GM23338 (cell line): Measurements from ENCODE around the gene SCN7A. TPM values are rescaled to one million over a fixed set of nuclear protein-coding genes. Genes with fewer than 3 reads are reported as not detected.

Experiments used
- ATAC-seq: fragments of 200-7000 bp; cut with Tn5 transposase; 3 replicates; pipeline ENCODE4 v1.9.1; 2020
- DNase-seq: peaks from one replicate; pipeline ENCODE4 v3.0.0-alpha.2; 2015; ENCODE audit warnings: low spot score
- H2AFZ ChIP-seq: fragments of 200-600 bp; sonication (generic); 2 replicates; pipeline ENCODE4 v1.8.0; 2016; ENCODE audit warnings: antibody characterized with exemption, mild to moderate bottlenecking, moderate library complexity
- H3F3A ChIP-seq: fragments of 200-600 bp; sonication (generic); replicated peaks from 2 replicates; pipeline ENCODE4 v1.8.0; 2017; ENCODE audit warnings: antibody characterized with exemption, mixed run types, low read depth
- H3K27ac ChIP-seq: fragments of 200-600 bp; sonication (generic); 2 replicates; pipeline ENCODE4 v1.6.1; 2016; ENCODE audit warnings: low read depth
- H3K27me3 ChIP-seq: fragments of 200-600 bp; sonication (generic); 2 replicates; pipeline ENCODE4 v1.8.0; 2016; ENCODE audit warnings: mild to moderate bottlenecking, mixed run types, moderate library complexity; ENCODE audit not compliant: insufficient read depth
- H3K36me3 ChIP-seq: fragments of 200-600 bp; sonication (generic); 2 replicates; pipeline ENCODE4 v1.8.0; 2016; ENCODE audit warnings: mild to moderate bottlenecking; ENCODE audit not compliant: insufficient read depth
- H3K4me1 ChIP-seq: fragments of 200-600 bp; sonication (generic); 2 replicates; pipeline ENCODE4 v1.8.0; 2016; ENCODE audit warnings: mild to moderate bottlenecking, moderate library complexity; ENCODE audit not compliant: insufficient read depth
- H3K4me2 ChIP-seq: fragments of 200-600 bp; sonication (generic); 2 replicates; pipeline ENCODE4 v1.7.1; 2017; ENCODE audit warnings: mixed run types
- H3K4me3 ChIP-seq: fragments of 200-600 bp; sonication (generic); 2 replicates; pipeline ENCODE4 v1.6.1; 2016; ENCODE audit warnings: mixed run types
- H3K79me2 ChIP-seq: fragments of 200-600 bp; sonication (generic); replicated peaks from 2 replicates; pipeline ENCODE4 v1.8.0; 2017; ENCODE audit warnings: mild to moderate bottlenecking; ENCODE audit not compliant: insufficient read depth
- H3K9me2 ChIP-seq: fragments of 200-600 bp; sonication (generic); 2 replicates; pipeline ENCODE4 v1.8.0; 2017; ENCODE audit not compliant: insufficient read depth
- H4K20me1 ChIP-seq: fragments of 200-600 bp; sonication (generic); replicated peaks from 2 replicates; pipeline ENCODE4 v1.8.0; 2017; ENCODE audit warnings: mild to moderate bottlenecking; ENCODE audit not compliant: insufficient read depth
- H3K27ac Mint-ChIP-seq: 2 replicates; pipeline ENCODE4 v1.8.0; 2020; ENCODE audit warnings: inconsistent platforms, mild to moderate bottlenecking, moderate library complexity, mixed read lengths
- H3K27me3 Mint-ChIP-seq: 3 replicates; pipeline ENCODE4 v1.8.0; 2022; ENCODE audit warnings: low read depth, mild to moderate bottlenecking, moderate library complexity, mixed read lengths, inconsistent platforms; ENCODE audit not compliant: insufficient read depth, poor library complexity
- H3K36me3 Mint-ChIP-seq: 3 replicates; pipeline ENCODE4 v1.8.0; 2021; ENCODE audit warnings: low read depth, mild to moderate bottlenecking, inconsistent platforms, moderate library complexity, mixed read lengths
- H3K4me1 Mint-ChIP-seq: 3 replicates; pipeline ENCODE4 v1.8.0; 2020; ENCODE audit warnings: mild to moderate bottlenecking, inconsistent platforms, mixed read lengths
- H3K4me3 Mint-ChIP-seq: 3 replicates; pipeline ENCODE4 v1.8.0; 2021; ENCODE audit warnings: moderate library complexity, mild to moderate bottlenecking, inconsistent platforms, mixed read lengths
- H3K9me3 Mint-ChIP-seq: 3 replicates; pipeline ENCODE4 v1.8.0; 2020; ENCODE audit warnings: moderate library complexity, mild to moderate bottlenecking, inconsistent platforms, mixed read lengths
- CREB1 ChIP-seq: fragments of 250-450 bp; sonication (Bioruptor Pico); IDR thresholded peaks from 2 replicates; pipeline ENCODE4 v1.5.0; 2020; ENCODE audit warnings: low read depth, mild to moderate bottlenecking, moderate library complexity
- CTCF ChIP-seq, 2 experiments: fragments of 200-600 bp in 1 of 2; sonication (generic) in 1 of 2; conservative IDR thresholded peaks; 2 replicates each; pipeline versions ENCODE4 v1.5.1 to v1.6.1; 2016 to 2017; ENCODE audit warnings: antibody characterized with exemption in 2 of 2, low read depth in 2 of 2, mild to moderate bottlenecking in 2 of 2, moderate library complexity in 1 of 2
- ETS1 ChIP-seq: IDR thresholded peaks from 2 replicates; pipeline ENCODE4 v1.6.1; 2016; ENCODE audit warnings: antibody characterized with exemption
- EZH2 ChIP-seq: fragments of 200-600 bp; sonication (generic); IDR thresholded peaks from one replicate; pipeline ENCODE4 v1.8.0; 2017; ENCODE audit warnings: antibody characterized with exemption, mild to moderate bottlenecking, low read depth; ENCODE audit not compliant: unreplicated experiment
- EZH2phosphoT487 ChIP-seq: fragments of 200-600 bp; sonication (generic); IDR thresholded peaks from one replicate; pipeline ENCODE4 v1.8.1; 2018; ENCODE audit warnings: antibody characterized with exemption; ENCODE audit not compliant: unreplicated experiment
- JUNB ChIP-seq: IDR thresholded peaks from one replicate; pipeline ENCODE4 v1.6.1; 2016; ENCODE audit warnings: antibody characterized with exemption; ENCODE audit not compliant: unreplicated experiment
- NANOG ChIP-seq: IDR thresholded peaks from 2 replicates; pipeline ENCODE4 v1.6.1; 2016; ENCODE audit warnings: antibody characterized with exemption, borderline replicate concordance
- POLR2AphosphoS5 ChIP-seq: IDR thresholded peaks from 2 replicates; pipeline ENCODE4 v1.6.1; 2016; ENCODE audit warnings: antibody characterized with exemption, low read depth
- REST ChIP-seq: IDR thresholded peaks from one replicate; pipeline ENCODE4 v1.6.1; 2018; ENCODE audit warnings: antibody characterized with exemption; ENCODE audit not compliant: unreplicated experiment
- STAT1 ChIP-seq: IDR thresholded peaks from one replicate; pipeline ENCODE4 v1.6.1; 2016; ENCODE audit warnings: antibody characterized with exemption; ENCODE audit not compliant: unreplicated experiment
- ZNF114 ChIP-seq: fragments of 250-450 bp; sonication (Bioruptor Pico); IDR thresholded peaks from 2 replicates; pipeline ENCODE4 v1.5.0; 2020; ENCODE audit warnings: mild to moderate bottlenecking, moderate library complexity
- ZNF331 ChIP-seq: fragments of 250-450 bp; sonication (Bioruptor Pico); IDR thresholded peaks from 2 replicates; pipeline ENCODE4 v1.5.0; 2020; ENCODE audit warnings: low read depth, mild to moderate bottlenecking, moderate library complexity
- ZNF462 ChIP-seq: fragments of 250-450 bp; sonication (Bioruptor Pico); IDR thresholded peaks from 2 replicates; pipeline ENCODE4 v1.5.0; 2020; ENCODE audit warnings: mild to moderate bottlenecking, moderate library complexity
- polyA plus RNA-seq: library from polyadenylated mRNA; unstranded; fragments of >200 nt; fragmentation: Nextera tagmentation; extraction: Ambion mirVana; gene quantifications from 2 replicates; pipeline ENCODE4 v1.2.1, GENCODE V29; 2016
- total RNA-seq: library from RNA; depleted of rRNA; stranded (reverse); fragments of >200 nt; shearing (Covaris generic); gene quantifications from 2 replicates; pipeline ENCODE4 v1.2.3, GENCODE V29; 2014

The SCN7A gene
- total and polyA plus RNA-seq, 2 experiments from 2014 or later: 0.10 to 0.42 TPM

DNA sequence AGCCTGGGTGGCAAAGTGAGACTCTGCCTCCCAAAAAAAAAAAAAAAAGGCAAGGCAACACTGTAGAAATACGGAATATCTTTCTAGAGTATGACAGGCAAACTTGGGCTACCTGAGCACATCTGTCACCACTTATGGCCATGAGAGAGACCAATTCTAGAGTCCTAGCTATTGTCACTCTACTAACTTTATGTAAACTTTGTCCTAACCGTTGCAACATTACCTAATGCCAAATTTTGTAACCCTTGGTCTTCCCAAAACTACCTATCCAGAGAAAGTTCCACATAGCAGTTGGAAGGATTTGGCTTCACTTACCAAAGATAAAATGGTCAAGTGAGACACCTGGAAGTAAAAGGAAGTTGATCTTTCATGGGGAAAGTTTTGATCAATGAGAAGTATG lies 26.6 kb upstream of the SCN7A start (continued):
- TF ChIP-seq EZH2 (no peak), NANOG (no peak), CREB1 (CRISPR knock-in tag) (no peak)

DNA sequence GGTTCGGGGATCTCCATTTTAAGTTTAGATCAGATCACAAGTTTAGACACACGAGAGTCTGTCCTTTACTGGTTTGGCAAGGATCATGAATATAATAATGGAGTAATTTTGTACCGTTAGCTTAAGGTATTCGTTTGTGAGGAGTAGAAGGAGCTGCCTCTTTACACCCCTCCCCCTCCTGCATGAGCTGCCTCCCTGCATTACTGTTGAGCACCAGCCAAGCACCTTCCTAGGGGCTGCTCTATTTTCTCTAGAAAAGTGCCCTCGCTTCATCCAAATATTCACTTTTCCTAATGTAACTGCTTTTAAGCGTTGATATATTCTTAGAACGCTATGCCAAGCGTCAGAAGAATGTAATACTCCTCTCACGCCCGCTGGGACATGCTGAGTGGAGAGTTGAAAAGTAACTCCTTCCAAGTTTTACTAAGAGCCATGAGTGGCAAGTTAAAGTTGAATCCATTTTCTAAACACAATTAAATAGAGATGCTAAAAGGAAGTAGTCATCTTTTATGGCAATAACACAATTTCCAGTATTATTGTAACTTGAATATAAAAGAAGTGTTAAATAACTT lies 25.4 kb upstream of the SCN7A start:
- peak; percentile 85 for ATAC-seq
- peak overlapping the region; percentile 77 for H2AFZ ChIP-seq
- TF ChIP-seq ZNF114 (no peak), ZNF462 (CRISPR knock-in tag) (no peak), ZNF331 (no peak), EZH2 (no peak), NANOG (no peak), CREB1 (CRISPR knock-in tag) (no peak), STAT1 (no peak), REST (no peak), EZH2phosphoT487 (no peak), CTCF (conservative IDR thresholded peaks at IDR 0.05; ENCODE audit: low read depth in 2 of 2) (no peak), ETS1 (no peak), POLR2AphosphoS5 (no peak), JUNB (no peak)

More for the DNA sequence above, 25.4 kb upstream of the SCN7A start:
- no peaks in the 10 kb centered on the region for H3K36me3 Mint-ChIP-seq
- H3K27ac Mint-ChIP-seq: no peak overlapping the region
- Histone ChIP-seq H3K9me2 (no peaks in the 10 kb centered on the region), H3K4me1 (peaks cover 6% of the 10 kb centered on the region; the same call in 1 of the 2 replicates), H3K27ac (no peak overlapping the region), H3K4me3 (no peak overlapping the region), H3F3A (no peaks in the 10 kb centered on the region), H3K27me3 (no peaks in the 10 kb centered on the region), H4K20me1 (no peaks in the 10 kb centered on the region), H3K4me2 (no peak overlapping the region), H3K79me2 (no peaks in the 10 kb centered on the region), H3K36me3 (no peaks in the 10 kb centered on the region)
- no peaks in the 10 kb centered on the region for H3K9me3 Mint-ChIP-seq
- peaks cover 10% of the 10 kb centered on the region for H3K4me1 Mint-ChIP-seq
- DNase-seq: peak; percentile 42
- H3K4me3 Mint-ChIP-seq: no peak overlapping the region
- peaks cover 2% of the 10 kb centered on the region for H3K27me3 Mint-ChIP-seq
